ENCODE data around the gene FLG.
A peak's percentile ranks its signal among the peaks of the same experiment; 100 is the strongest.

The FLG gene

DNA sequence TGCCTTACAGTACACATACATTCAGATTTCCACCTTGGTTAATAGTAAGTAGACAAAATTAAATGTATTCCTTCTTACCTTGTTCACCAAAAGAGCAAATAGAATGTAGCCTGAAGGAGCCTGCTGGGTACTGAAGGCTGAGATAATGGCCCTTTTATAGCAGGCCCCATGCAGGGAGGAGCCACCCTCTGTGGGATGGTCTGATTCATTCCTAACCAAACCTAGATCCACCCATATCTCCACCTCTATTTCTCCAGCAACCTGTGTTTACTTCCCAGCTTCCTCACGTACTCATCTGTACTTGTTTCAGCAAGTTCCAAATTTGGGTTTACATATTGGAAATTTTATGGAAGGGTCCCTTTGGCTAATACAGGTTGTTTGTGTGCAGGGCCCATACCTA lies at the start of gene FLG:
TSS of gene FLG (minus strand) at position 129 of the 400 bp plus-strand sequence. CDS start 9,783 bp downstream, outside the sequence.
- no peaks in the 10 kb centered on the region for H3K9me3 Mint-ChIP-seq
- no peaks in the 10 kb centered on the region for H3K4me1 Mint-ChIP-seq (ENCODE audit: low read depth)
- no peak within 1 kb of the TSS for H3K4me3 Mint-ChIP-seq
- no peaks in the 10 kb centered on the region for H3K27me3 Mint-ChIP-seq (ENCODE audit: low read depth)
- no peaks in the 10 kb centered on the region for H3K36me3 Mint-ChIP-seq (ENCODE audit: low read depth)
- H3K27ac Mint-ChIP-seq = no peak within 1 kb of the TSS

DNA sequence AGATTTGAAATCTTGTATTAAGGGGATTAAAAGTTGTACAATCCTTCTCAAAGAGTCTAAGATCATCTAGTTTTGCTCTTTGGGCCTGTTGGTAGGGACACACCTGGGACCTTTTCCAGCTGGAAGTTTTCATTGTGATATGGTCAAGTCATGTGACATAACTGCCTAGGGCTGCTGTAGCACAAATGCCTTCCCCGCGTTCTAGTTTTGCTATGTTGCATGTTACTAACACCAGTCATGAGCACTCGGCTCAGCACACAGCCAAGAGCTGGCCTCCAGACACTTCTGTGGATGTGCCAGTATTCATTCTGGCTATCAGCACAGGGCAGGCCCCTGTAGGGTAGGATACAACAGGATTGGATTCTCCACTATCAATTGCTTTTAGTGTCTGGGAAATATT lies 49.4 kb upstream of the FLG start:
- H3K4me3 Mint-ChIP-seq = no peak overlapping the region
- peaks cover 13% of the 10 kb centered on the region for H3K27me3 Mint-ChIP-seq (ENCODE audit: low read depth)
- no peak overlapping the region for H3K27ac Mint-ChIP-seq
- no peaks in the 10 kb centered on the region for H3K36me3 Mint-ChIP-seq (ENCODE audit: low read depth)
- no peaks in the 10 kb centered on the region for H3K4me1 Mint-ChIP-seq (ENCODE audit: low read depth)
- peaks cover 1% of the 10 kb centered on the region for H3K9me3 Mint-ChIP-seq

- Mint-ChIP-seq H3K9me3 (peaks cover 10% of the 10 kb centered on the region), H3K4me3 (no peak overlapping the region), H3K27me3 (ENCODE audit: low read depth) (peaks cover 14% of the 10 kb centered on the region), H3K4me1 (ENCODE audit: low read depth) (no peaks in the 10 kb centered on the region), H3K36me3 (ENCODE audit: low read depth) (no peaks in the 10 kb centered on the region), H3K27ac (no peak overlapping the region)
These were observed 47.6 kb upstream of the FLG start for GRCh38 chr1:152372672-152373071.

GRCh38 chr1:152367436-152367835 lies 42.4 kb upstream of the FLG start:
- Mint-ChIP-seq H3K27me3 (ENCODE audit: low read depth) (peaks cover 4% of the 10 kb centered on the region), H3K36me3 (ENCODE audit: low read depth) (no peaks in the 10 kb centered on the region), H3K27ac (no peak overlapping the region), H3K4me1 (ENCODE audit: low read depth) (no peaks in the 10 kb centered on the region), H3K9me3 (peaks cover 10% of the 10 kb centered on the region), H3K4me3 (no peak overlapping the region)

DNA sequence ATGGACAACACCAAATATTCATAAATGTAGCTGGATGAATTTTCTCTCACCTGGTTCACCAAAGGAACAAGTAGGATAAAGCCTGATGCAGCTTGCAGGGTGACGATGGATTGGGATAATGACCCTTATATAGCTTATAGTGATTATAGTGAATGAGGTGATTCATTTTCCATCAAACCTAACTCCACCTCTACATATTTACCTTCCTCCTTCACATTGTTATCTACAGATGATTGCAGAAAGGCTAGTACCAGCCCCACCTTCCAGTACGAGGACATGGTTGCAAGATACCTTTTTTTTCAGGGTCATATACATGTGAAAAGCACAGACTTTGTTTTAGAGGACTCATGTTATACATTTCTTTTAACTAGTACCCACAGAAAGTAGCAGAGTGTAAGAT lies 34.9 kb upstream of the FLG start, which contains the start of gene FLG2:
TSS of gene FLG2 (minus strand) at position 101 of the 400 bp plus-strand sequence. CDS start 1,122 bp downstream, outside the sequence.
- H3K27me3 Mint-ChIP-seq (ENCODE audit: low read depth) = no peaks in the 10 kb centered on the region
- H3K27ac Mint-ChIP-seq = no peak within 1 kb of the TSS
- H3K36me3 Mint-ChIP-seq (ENCODE audit: low read depth) = no peaks in the 10 kb centered on the region
- H3K4me1 Mint-ChIP-seq (ENCODE audit: low read depth) = no peaks in the 10 kb centered on the region
- peaks cover 12% of the 10 kb centered on the region for H3K9me3 Mint-ChIP-seq
- H3K4me3 Mint-ChIP-seq = no peak within 1 kb of the TSS

GRCh38 chr1:152356736-152357135 lies 31.7 kb upstream of the FLG start:
- H3K4me3 Mint-ChIP-seq = no peak overlapping the region

GRCh38 chr1:152349611-152350010 lies 24.6 kb upstream of the FLG start:
- Mint-ChIP-seq H3K4me3 (no peak overlapping the region), H3K36me3 (ENCODE audit: low read depth) (no peaks in the 10 kb centered on the region), H3K27me3 (ENCODE audit: low read depth) (peaks cover 18% of the 10 kb centered on the region), H3K27ac (no peak overlapping the region), H3K9me3 (peaks cover 7% of the 10 kb centered on the region), H3K4me1 (ENCODE audit: low read depth) (no peaks in the 10 kb centered on the region)

More at GRCh38 chr1:152356736-152357135, 31.7 kb upstream of the FLG start:
- Mint-ChIP-seq H3K36me3 (ENCODE audit: low read depth) (no peaks in the 10 kb centered on the region), H3K27me3 (ENCODE audit: low read depth) (no peaks in the 10 kb centered on the region), H3K27ac (peak overlapping the region; percentile 28), H3K9me3 (peaks cover 20% of the 10 kb centered on the region), H3K4me1 (ENCODE audit: low read depth) (no peaks in the 10 kb centered on the region)

DNA sequence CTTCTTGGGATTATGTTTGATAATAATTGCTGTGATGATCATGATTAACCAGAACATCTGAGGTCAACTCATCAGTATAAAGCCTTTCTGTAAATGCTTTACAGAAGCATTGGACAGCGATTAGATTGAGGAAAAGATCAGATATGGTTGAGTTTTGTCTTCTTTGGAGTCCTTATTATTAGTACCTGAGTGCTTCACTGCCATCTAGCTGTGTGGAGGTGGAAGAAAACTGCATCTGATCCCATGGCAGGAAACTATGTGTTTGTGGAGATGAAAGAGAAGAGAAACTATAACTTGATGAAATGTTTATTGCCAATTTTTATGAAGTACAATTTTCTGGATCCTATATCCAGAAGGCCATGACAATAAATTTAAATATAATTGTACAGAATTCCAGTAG lies 23.4 kb upstream of the FLG start:
- Mint-ChIP-seq H3K27me3 (ENCODE audit: low read depth) (peaks cover 23% of the 10 kb centered on the region), H3K4me1 (ENCODE audit: low read depth) (no peaks in the 10 kb centered on the region), H3K27ac (no peak overlapping the region), H3K36me3 (ENCODE audit: low read depth) (no peaks in the 10 kb centered on the region), H3K9me3 (no peaks in the 10 kb centered on the region), H3K4me3 (no peak overlapping the region)

DNA sequence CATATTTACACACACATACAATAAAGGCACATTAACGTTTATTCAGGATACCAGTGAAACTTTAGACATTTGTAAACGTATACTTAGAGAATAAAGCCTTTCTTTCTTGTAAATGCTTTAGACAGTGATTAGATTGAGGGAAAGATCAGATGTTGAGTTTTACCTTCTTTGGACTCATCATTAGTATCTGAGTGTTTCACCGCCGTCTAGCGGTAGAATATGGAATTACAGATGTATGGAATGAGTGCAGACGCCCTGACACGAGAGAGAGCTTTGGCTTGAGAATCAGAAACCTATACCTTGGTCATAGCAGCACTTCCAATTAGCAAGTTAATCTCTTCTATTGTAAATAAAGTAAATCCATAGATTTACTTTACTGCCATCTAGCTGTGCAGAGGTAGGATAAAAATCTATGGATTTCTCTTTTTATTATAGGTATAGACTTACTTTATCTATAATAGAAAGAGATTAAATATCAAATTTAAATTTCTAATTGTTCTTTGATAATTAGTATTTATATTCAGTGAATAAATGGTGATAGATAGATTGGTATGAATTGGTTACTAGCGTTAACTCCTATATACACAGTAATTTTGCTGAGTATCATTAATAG lies 22.2 kb upstream of the FLG start:
- peaks cover 29% of the 10 kb centered on the region for H3K27me3 Mint-ChIP-seq (ENCODE audit: low read depth)
- H3K4me3 Mint-ChIP-seq = no peak overlapping the region
- no peaks in the 10 kb centered on the region for H3K36me3 Mint-ChIP-seq (ENCODE audit: low read depth)
- no peak overlapping the region for H3K27ac Mint-ChIP-seq
- no peaks in the 10 kb centered on the region for H3K4me1 Mint-ChIP-seq (ENCODE audit: low read depth)
- no peaks in the 10 kb centered on the region for H3K9me3 Mint-ChIP-seq

GRCh38 chr1:152344438-152344837 lies 19.4 kb upstream of the FLG start:
- Mint-ChIP-seq H3K4me3 (no peak overlapping the region), H3K27ac (no peak overlapping the region), H3K4me1 (ENCODE audit: low read depth) (no peaks in the 10 kb centered on the region), H3K36me3 (ENCODE audit: low read depth) (no peaks in the 10 kb centered on the region), H3K9me3 (no peaks in the 10 kb centered on the region), H3K27me3 (ENCODE audit: low read depth) (peaks cover 40% of the 10 kb centered on the region)

GRCh38 chr1:152343006-152343405 lies 18.0 kb upstream of the FLG start:
- no peak overlapping the region for H3K27ac Mint-ChIP-seq
- peaks cover 40% of the 10 kb centered on the region for H3K27me3 Mint-ChIP-seq (ENCODE audit: low read depth)
- H3K36me3 Mint-ChIP-seq (ENCODE audit: low read depth) = no peaks in the 10 kb centered on the region
- H3K4me1 Mint-ChIP-seq (ENCODE audit: low read depth) = no peaks in the 10 kb centered on the region
- H3K9me3 Mint-ChIP-seq = no peaks in the 10 kb centered on the region
- H3K4me3 Mint-ChIP-seq = no peak overlapping the region

GRCh38 chr1:152335399-152335798 lies 10.4 kb upstream of the FLG start:
- H3K27me3 Mint-ChIP-seq (ENCODE audit: low read depth) = peaks cover 31% of the 10 kb centered on the region

DNA sequence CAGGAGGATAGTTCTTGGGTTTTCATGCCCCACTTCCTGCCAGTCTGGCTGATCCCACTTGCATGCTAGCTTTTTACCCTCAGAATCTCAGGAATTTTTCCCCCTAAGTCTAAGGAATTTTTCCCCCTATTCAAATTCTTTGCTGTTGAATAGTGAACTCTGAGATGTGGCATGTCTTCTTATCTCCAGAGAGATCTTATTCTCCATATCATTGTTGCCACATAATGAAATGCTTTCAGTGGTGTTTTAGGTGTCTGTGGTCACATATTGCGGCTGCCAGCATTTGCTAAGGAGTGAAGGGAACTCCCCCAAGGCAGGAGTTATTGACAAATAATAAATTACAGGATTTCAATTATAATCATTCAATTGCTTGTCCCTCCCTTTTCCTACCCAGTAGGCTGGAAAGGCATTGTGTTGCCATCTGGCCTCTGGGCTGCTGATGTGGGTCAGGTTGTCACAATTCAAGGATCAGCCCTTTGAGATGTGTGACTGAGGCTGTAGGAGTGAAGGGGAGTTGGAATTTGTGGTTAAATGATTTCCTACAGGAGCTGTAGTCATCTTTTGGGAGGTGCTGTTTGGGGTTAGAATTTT lies 3.9 kb upstream of the FLG start:
- Mint-ChIP-seq H3K9me3 (no peaks in the 10 kb centered on the region), H3K27ac (no peak overlapping the region), H3K4me1 (ENCODE audit: low read depth) (no peaks in the 10 kb centered on the region), H3K27me3 (ENCODE audit: low read depth) (peaks cover 4% of the 10 kb centered on the region), H3K4me3 (no peak overlapping the region), H3K36me3 (ENCODE audit: low read depth) (no peaks in the 10 kb centered on the region)

More at GRCh38 chr1:152335399-152335798, 10.4 kb upstream of the FLG start:
- Mint-ChIP-seq H3K36me3 (ENCODE audit: low read depth) (no peaks in the 10 kb centered on the region), H3K4me3 (no peak overlapping the region), H3K4me1 (ENCODE audit: low read depth) (no peaks in the 10 kb centered on the region), H3K27ac (no peak overlapping the region), H3K9me3 (no peaks in the 10 kb centered on the region)

DNA sequence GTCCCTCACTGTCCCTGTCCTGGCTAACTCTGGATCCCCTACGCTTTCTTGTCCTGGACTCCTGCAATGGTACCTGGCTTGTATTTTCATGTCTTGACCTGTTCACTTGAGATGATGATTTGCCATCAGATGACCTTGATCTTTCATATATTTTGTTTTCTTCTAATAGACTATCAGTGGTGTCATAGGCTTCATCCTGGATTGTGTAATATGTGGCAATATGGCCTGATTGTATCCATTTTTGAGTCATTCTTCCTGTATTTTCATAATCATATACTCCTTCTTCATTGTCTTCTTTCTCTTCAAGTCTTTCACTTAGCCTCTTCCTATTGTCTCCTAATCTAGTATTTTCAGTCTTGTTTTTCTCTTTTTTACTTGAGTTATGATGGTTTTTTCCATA lies 11.1 kb downstream of the FLG start:
- Mint-ChIP-seq H3K4me3 (no peak overlapping the region), H3K27me3 (ENCODE audit: low read depth) (no peaks in the 10 kb centered on the region), H3K9me3 (peaks cover 5% of the 10 kb centered on the region), H3K27ac (no peak overlapping the region), H3K4me1 (ENCODE audit: low read depth) (no peaks in the 10 kb centered on the region), H3K36me3 (ENCODE audit: low read depth) (no peaks in the 10 kb centered on the region)

- no peaks in the 10 kb centered on the region for H3K4me1 Mint-ChIP-seq (ENCODE audit: low read depth)
- no peak overlapping the region for H3K4me3 Mint-ChIP-seq
- H3K9me3 Mint-ChIP-seq = peaks cover 5% of the 10 kb centered on the region
- no peaks in the 10 kb centered on the region for H3K27me3 Mint-ChIP-seq (ENCODE audit: low read depth)
- no peak overlapping the region for H3K27ac Mint-ChIP-seq
- H3K36me3 Mint-ChIP-seq (ENCODE audit: low read depth) = no peaks in the 10 kb centered on the region
These were observed 11.7 kb downstream of the FLG start for GRCh38 chr1:152313319-152313801.
